Epithelial cell of esophagus (primary cell): ENCODE results near the gene CD9.

Experiments
- DNase-seq: peaks from one replicate; pipeline ENCODE4 v3.0.0; 2010; ENCODE audit warnings: low read depth
- H3K4me3 ChIP-seq: 2 replicates; pipeline ENCODE4 v1.5.1; 2011; ENCODE audit warnings: mild to moderate bottlenecking, low read length, control low read depth
- TF ChIP-seq, protein P1 (sequence below): IDR thresholded peaks from 2 replicates; pipeline ENCODE4 v1.5.1; 2011; ENCODE audit warnings: low read depth, mild to moderate bottlenecking, low read length, control low read depth, inconsistent platforms; ENCODE audit not compliant: insufficient read depth; ENCODE audit errors: missing control alignments

CD9 gene

GRCh38 chr12:6192604-6193380, 7.4 kb upstream of the CD9 start:
- H3K4me3 ChIP-seq, result no peak overlapping the region
- no peak for DNase-seq
- TF ChIP-seq, protein P1, sequence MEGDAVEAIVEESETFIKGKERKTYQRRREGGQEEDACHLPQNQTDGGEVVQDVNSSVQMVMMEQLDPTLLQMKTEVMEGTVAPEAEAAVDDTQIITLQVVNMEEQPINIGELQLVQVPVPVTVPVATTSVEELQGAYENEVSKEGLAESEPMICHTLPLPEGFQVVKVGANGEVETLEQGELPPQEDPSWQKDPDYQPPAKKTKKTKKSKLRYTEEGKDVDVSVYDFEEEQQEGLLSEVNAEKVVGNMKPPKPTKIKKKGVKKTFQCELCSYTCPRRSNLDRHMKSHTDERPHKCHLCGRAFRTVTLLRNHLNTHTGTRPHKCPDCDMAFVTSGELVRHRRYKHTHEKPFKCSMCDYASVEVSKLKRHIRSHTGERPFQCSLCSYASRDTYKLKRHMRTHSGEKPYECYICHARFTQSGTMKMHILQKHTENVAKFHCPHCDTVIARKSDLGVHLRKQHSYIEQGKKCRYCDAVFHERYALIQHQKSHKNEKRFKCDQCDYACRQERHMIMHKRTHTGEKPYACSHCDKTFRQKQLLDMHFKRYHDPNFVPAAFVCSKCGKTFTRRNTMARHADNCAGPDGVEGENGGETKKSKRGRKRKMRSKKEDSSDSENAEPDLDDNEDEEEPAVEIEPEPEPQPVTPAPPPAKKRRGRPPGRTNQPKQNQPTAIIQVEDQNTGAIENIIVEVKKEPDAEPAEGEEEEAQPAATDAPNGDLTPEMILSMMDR, result no peak

DNA sequence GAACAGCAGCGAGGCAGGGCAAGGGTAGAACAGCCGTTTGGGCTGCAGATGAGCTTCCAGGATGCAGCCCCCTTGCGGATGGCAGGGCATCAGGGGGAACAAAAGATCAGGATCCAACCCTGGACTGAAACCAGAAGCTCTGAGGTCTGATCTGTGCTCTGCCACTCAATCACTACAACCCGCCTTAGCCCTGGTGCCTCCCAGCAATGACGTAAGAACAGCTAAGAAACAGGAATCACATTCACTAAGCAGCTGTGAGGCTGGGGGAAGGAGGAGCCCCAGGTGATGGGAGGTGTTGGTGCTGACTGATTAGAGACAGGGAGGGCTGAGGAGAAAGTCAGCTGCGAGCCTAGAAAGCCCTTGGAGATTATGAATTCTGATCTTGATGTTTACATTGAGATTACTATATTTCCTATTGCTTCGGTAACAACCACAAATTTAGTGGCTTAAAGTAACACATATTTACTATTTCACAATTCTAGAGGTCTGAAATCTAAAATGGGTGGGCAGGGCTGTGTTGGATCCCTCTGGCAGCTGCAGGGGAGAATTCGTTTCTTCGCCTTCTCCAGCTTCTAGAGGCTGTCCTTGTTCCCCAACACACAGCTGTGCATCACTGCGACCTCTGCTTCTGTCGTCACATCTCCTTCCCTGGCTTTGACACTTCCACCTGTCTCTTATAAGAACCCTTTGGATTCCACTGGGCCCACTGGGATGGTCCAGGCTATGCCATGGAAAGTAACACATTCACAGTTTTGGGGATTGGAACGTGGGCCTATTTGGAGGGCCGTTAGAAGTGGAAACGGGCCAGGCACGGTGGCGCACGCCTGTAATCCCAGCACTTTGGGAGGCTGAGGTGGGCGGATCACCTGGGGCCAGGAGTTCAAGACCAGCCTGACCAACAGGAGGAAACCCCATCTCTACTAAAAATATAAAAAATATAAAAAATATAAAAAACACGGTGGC, 6.1 kb upstream of the CD9 start:
- no peak overlapping the region for H3K4me3 ChIP-seq
- DNase-seq, result peak; percentile 88
- TF ChIP-seq, protein P1, result no peak

DNA sequence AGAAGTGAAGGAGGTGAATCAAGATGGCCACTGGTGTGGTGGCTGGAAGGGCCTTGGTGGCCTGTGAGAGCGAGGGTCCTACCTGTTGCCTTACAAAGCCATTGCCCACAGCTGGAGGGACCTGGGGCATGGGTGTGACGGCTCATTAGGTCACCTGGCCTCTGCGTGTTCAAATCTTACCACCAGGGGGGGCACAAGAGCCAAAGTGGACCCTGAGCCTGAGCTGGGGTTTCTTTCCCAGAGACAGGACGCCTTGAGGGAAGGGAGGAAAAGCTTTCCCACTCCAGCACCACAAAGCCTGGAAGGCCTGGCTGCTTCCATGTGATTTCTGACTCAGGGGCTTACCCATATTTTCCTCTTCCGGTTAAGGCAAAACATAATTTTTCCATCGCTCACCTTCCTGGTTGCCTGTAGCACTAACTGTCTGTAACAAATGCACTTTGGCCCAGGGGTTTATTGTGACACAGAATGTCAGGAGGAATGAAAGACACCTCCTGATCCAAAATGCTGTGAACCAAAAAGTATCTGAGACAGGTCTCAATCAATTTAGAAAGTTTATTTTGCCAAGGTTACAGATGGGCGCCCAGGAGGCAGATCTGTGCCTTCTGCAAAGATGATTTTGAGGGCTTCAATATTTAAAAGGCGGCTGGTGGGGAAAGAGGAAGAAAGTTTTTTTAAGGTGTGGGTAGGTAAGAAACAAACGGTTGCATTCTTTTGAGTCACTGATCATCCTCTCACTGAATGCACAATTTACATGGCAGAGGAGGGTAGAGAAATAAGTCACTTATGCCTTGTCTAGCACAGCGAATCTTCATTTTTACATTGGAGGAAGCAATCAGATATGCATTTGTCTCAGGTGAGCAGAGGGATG, 4.3 kb upstream of the CD9 start:
- peak; percentile 94 for DNase-seq
- TF ChIP-seq, protein P1, result peak; percentile 91
- H3K4me3 ChIP-seq, result no peak overlapping the region

DNA sequence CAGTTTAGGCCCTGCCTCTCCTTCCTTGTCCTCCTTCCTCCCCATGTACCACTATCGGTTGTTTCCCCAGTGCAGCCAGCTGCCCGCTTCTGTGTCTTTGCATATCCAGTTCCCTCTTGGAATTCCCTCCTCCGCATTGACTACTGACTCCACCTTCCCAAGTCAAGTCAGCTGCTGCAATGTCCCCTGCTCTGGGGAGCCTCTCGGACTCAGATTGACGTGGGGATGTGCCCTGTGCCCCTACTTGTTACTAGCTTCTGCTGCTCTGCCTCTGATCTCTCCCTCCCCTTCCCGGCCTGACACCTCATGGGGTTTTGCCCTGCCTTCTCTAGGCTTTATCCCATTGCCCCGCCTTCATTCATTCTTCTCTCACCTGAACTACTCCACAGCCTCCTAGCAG, 2.1 kb upstream of the CD9 start:
- no peak for DNase-seq
- H3K4me3 ChIP-seq, result no peak overlapping the region
- TF ChIP-seq, protein P1, result no peak

- DNase-seq, result no peak
- TF ChIP-seq, protein P1, result no peak
- H3K4me3 ChIP-seq, result no peak overlapping the region
Measured at GRCh38 chr12:6198556-6198955, 1.6 kb upstream of the CD9 start.

DNA sequence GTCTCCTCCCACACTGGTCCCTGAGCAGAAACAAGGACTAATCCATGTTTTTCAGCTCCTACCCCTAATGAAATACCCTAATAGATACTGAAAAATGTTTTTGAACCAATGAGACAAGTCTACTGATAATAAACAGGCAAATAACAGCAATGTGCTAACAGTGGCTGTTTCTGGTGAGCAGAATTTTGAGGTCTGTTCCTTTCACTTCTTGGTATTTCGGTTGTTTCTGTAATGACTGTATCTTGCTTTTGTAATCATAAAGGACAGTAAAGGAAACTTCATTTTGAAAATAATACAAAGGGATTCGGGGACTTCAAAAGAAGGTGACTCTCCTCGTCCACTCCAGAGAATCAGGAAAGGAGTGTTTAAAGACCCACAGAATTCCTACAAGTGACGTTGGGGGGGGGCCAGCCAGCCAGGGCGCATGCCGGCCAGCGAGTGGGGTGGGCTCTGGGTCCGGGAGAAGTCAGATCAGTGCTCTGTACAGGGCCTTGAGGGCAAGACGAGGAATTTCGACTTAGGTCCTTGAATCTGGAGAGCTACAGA, 1.1 kb upstream of the CD9 start:
- TF ChIP-seq, protein P1, result no peak
- DNase-seq, result no peak
- peak overlapping the region; percentile 41 for H3K4me3 ChIP-seq
